HS-5 (cell line): ENCODE results near the gene MCUB.
"Not testable (repeated sequence)": the region's sequence is repeated elsewhere in the genome, so short reads cannot be mapped to it uniquely, and the experiment has no call there.

Experiments used
- DNase-seq: peaks from one replicate; pipeline ENCODE4 v3.0.0-alpha.2; 2012; ENCODE audit warnings: low read depth

The MCUB gene

DNA sequence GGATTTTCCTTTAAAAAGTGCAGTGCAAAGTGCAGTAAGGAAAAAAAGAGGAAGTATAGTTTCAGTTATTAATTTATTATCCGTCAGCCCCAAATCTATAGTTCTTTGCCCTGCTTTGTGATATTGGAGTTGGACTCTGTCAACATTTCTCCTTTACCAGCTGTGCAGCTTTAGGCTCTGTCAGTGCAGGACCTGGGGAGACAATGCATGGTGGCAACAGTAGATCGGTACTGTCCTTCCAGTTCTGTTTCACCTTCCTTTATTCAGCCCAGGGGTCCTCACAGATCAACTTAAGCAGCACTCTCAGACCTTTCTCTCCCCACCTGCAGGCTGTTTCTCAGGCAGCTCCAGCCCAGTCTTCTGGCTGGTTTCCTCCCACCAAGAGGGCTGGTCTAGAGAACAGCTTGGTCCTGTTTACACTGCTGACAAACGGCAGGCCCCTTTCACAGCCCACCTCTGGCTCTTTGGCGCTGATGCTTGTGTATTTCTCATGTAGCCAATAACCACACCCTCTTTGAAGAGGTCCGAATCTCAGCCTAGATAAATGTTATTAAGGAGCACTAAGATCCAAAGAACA is 71.6 kb downstream of the MCUB start:
- no peak for DNase-seq

DNA sequence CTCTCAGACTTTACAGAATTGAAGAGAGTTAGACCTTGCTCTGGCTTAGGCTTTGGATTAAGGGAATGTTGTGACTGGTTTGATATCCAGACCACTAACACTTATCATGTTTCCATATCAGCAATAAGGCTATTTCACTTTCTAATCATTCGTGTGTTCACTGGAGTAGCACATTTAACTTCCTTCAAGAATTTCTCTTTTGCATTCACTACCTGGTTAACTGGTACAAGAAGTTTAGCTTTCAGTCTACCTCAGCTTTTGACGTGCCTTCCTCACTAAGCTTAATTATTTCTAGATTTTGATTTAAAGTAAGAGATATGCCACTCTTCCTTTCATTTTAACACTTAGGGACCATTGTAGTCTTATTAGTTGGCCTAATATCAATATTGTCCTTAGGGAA is 80.6 kb downstream of the MCUB start:
- DNase-seq = no peak

DNA sequence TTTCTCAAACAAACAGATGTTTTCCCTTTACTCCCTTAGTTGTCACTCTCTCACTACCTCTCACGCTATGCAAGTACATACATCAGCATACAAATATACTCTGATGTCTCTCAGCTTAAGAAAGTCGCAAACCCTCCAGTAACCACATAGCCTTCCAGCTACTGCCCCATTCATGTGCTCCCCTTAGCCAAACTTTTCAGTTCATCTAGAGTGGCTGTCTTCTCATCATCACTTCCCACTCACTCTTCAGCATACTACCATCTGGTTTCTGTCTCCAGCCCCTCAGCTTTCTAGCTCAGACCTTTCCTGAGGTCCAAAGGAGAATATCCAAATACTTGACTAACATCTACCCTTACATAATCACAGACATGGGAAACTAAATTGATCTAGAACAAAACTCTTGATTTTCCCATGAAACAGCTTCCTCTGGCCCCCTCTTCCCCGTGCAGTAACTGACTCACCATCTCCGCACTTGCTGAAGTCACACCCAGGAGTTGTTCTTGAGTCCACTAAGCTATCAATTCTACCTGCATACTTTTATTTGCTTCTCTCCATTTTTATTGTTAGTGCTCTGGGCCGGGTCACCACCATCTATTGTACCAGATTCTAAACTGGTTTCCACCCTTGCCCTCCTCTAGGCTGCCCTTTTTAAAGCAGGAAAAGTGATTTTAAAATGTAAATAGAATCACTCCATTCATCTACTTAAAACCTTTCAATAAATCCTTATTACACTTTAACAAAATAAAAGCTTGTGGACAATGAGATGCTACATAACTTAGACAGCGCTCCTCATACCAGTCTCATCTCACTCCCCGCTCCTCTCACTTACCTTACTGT is 86.0 kb downstream of the MCUB start:
- DNase-seq = no peak

DNA sequence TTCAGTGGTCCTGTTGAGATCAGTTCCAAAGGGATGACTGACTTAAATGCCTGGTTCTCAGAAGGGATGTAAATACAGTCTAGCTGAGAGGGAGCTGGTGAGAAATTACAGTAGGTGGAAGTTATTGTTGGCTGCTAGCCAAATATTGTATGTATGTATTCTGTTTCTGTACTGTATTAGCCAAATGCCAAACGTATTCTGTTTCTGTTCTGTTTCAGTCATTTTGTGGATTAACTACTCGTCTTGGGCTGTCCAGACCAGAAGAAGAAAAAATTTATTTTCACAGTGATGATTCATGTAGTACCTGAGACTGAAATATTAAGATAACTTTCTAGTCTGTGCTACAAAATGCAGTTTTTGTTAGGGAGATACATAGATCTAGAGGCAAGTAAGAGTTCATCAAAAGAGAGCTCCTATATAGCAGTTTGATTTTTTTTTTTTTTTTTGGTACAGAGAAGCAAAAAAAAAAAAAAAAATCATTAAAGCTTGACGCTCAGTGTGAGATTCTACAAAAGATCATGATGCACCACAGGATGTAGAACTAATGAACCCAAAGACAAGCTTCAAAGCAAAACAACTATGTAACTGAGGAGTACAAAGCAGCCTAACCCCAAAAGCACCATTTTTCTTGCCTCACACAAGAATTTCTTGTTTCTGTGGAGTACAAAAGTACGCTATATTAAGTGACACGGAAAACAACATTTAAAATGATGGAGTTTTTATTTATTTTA is 88.4 kb downstream of the MCUB start:
- DNase-seq = no peak

DNA sequence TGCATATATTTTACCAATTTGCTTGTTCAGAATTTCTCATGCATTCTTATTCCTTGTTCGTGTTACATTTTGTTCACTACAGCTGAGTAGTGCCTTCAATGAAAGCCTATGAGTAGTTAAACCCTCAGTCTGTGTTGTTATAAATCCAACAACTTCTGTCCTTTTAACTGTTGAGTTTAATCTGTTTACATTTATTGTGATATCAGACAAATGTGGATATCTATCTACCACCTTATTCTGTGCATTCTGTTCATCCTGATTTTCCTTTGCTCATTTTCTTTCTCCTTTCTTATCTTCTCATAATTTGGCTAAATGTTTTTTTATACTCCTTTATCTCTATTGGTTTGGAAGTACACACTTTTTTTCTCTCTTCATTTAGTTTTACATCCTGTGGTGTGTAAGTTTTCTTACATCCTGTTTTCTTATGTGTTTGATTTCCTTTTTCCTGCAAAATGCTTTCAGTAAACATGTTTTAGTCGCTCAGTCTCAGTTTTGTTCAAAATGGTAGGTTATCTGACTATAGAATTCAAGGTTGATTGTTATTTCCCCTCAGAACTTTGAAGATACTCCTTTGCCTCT is 89.0 kb downstream of the MCUB start:
- DNase-seq = no peak

DNA sequence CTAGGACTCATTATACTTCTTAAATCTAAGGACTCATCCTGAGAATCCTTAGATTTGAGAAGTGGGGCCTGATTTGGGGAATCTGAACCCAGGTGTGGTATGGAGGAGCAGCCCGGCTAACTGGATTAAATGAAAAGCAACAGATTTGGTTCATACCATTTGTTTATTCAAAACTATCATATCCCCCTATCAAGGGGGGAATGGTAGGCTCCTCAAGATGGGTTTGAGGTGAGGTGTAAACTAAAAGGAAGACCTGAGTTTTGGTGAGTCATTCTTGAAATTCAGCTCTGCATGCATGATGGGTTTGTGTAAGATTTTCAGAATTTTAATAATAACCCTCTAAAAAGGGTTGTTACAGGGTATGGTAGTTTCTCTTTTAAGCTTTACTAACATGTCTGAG is 89.8 kb downstream of the MCUB start:
- no peak for DNase-seq

DNA sequence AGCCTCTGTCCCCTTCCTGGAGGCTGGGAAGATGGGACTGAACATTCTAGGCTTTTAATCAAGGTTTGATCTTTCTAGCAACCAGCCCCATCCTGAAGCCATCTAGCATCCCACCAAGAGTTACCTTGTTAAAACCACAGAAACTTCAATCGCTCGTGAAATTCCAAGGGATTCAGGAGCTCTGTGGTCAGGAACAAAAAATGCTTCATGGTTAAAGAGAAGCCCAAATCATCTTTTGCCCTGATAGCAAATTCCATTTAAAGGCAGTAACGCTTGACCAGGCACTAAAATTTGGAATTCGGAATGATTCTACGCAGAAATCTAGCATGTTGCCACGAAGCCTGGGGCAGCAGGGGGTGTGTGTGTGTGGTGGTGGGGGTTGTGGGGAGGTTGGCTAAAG is 95.3 kb downstream of the MCUB start:
- DNase-seq = no peak

DNA sequence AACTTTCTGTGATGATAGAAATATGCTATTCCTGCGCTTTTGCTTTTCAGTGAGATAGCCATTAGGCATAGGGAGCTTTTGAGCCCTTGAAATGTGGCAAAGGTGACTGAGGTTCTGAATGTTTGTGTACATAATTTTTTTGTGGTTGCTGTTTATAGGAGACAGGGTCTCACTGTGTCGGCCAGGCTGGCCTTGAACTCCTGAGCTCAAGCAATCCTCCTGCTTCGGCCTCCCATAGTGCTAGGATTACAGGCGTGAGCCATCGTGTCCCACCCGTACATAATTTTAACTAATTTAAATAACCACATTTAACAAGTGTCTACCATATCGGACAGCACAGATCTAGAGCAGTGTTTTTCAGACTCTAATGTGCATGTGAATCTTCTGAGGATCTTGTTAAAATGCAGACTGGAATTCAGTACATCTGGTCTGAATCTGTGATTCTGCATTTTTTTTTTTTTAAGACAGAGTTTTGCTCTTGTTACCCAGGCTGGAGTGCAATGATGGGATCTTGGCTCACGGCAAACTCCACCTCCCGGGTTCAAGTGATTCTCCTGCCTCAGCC is 97.9 kb downstream of the MCUB start:
- DNase-seq = no peak

DNA sequence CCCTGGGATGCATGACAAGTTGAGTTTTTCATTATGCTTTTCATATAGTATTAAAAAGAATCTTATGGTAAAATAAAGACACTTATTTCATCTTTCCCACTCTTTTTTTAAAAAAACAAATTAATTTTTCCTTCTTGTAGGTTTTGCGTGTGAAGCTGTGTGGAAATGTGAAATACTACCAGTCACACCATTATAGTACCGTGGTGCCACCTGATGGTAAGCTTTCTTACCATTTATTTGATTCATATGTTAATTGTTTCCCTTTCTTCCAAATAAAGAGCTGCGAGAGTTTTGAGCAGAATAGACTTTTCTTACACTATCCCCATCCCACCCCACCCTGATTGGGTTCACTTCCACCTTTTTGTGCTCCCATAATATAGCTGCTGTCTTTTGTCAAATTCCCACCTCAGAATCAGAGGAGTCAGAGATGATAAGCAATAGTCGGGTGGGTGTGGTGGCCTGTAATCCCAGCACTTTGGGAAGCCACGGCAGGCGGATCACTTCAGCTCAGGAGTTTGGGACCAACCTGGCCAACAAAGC is 98.9 kb downstream of the MCUB start:
- no peak for DNase-seq

DNA sequence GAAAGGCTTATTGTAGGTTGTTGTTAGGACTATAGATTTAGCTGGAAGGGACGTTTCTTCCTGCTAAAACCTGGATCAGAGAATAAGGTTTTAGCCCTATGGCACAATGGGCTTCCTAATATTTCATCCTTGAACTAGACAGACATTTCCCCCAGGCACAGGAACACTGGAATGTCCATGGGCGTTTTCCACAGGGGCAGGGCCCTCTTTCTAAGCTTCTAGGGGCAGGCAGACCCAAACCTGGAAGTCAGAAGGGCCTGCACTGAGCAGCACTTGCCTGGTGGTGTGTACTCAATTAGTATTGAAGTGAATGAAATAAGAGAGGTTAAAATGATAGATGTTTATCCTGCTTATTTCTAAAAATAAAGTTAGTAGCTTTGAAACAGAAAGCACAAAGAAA is 102.1 kb downstream of the MCUB start:
- DNase-seq = no peak

DNA sequence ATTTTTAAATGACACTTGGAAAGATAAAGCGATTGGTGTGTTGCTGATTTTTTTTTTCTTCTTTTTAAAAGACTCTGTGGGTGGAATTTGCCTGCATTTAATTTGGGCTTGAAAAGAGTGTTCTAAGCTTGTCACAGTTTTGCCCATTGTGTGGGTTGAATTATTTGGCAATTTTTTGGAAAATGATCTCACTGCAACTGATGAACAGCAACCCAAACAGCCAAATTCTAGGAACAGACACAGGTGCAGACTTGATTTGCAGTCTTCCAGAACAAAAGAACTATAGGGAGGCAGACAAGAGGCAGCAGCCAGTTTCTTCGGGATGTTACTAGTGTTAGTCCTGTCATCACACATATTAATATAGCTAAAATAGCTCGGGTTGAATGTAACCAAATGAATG is 102.7 kb downstream of the MCUB start:
- DNase-seq = no peak

DNA sequence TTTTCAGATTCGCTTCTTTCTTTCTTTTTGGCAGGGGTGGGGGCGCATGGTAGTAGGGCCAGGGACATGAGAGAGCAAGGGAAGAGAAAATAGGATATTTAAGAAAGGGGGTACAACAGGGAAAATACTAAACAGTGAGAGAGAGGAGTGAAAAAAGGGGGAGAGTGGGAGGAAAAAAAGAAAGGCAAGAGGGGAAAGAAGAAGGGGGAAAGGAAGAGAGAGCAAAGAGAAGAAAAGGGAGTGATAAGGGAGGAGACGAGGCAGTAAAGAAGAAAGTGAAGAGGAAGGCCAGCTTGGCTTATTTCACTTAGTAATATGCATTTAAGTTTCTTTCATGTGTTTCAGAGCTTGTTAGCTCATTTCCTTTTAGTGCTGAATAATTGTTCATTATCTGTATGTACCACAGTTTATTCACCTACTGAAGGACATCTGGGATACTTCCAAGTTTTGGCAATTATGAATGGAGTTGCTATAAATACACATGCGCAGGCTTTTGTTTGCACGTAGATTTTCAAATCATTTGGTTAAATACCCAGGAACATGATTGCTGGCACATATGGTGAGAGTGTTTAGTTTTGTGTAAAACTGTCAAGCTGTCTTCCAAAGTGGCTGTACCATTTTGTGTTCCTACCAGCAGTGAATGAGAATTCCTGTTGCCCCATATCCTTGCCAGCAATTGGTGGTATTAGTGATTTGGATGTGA is 105.9 kb downstream of the MCUB start:
- DNase-seq = no peak

DNA sequence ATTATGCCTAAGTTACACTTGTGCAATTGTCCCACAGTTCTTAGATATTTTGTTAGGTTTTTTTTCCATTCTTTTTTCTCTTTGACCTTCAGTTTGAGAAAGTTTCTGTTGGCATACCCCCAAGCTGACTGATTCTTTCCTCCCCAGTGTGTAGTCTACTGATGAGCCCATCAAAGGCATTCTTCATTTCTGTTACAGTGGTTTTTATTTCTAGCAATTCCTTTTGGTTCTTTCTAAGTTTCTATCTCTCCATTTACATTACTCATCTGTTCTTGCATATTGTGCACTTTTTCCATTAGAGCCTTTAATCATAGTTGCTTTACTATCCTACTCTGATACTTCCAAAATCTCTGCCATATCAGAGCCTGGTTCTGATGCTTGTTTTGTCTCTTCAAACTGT is 111.3 kb downstream of the MCUB start:
- no peak for DNase-seq

DNA sequence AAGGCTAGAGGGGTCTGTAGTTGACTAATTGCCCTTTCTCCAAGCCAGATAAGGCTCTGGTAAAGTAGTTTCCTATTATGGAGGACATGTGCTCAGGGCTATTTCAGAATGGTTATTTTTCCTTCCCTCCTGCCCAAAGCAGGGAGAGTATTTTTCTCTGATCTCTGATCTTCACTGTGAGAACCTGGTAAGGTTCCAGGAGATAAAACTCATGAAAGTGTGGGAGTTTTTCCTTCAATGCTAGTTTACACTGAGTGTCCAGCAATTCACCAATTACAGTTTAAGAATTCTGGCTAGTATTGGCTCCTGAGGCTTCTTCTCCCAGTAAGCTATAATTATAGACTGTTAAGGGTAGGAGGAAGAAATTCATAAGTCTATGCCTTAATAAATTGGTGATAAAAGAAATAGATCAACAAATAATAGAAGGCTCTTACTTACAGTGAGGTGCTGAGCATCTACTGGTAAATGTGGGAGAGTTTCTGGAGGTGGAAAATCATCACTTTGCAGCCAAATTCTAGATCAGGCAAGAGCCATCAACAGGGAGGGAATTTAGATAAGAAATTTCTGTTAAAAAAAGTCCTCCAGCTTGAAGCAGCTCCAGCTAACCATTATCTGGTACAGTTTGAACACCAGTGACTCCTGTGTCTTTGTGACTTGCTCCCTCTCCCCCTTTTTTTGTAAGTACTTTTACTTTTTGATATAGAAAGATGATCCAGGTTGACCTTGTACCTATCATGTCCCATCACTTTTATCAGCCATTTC is 112.3 kb downstream of the MCUB start:
- no peak for DNase-seq

DNA sequence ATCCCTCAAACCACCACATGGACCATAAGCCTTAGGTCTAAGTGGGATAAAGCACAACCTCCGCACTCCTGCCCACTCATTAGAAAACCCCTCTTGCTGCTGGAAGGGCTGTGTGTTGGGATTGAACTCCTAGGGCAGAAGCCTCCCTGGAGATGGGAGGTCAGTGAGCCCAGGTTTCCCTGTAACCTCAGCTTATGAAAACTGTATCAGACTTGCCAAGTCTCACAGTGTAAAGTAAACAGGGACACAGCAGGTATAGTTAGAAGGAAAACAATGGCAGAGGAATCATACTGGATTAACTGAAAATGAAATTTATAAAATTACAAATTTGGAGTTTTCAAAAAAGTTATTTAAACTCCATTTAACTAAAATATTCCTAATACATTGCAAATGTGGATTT is 113.3 kb downstream of the MCUB start:
- DNase-seq = no peak

DNA sequence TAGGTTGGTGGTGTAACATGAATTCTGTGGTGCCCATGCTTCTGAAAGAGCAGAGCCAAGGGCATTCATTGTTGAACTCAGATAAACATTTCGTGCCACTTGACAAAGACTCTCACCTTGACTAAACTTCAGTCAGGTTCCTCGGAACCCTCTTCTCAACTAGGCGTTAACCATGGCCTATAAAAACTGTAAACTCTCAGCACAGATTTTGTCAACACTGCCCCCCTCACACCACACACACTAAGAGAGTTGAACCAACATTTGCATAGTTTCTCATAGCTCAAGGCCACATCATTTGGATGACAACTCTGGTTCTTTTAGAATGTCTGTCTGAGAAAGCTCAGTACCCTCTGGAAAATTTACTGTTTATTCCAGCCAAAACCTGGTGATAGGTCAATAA is 115.1 kb downstream of the MCUB start:
- no peak for DNase-seq

DNA sequence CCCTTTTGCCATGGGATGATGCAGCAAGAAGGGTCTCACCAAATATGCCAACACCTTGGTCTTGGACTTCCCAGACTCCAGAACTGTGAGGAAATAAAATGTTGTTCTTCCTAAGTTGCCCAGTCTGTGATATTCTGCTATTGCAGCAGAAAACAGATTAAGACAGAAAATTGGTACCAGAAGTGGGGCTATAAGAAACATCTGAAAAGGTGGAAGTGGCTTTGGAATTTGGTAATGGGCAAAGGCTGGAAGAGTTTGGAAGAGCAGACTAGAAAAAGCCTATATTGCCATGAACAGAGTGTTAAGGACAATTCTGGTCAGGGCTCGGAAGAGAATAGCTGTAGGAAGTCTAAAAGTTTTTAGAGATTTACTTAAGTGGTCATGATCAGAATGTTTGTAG is 115.8 kb downstream of the MCUB start:
- DNase-seq = no peak

DNA sequence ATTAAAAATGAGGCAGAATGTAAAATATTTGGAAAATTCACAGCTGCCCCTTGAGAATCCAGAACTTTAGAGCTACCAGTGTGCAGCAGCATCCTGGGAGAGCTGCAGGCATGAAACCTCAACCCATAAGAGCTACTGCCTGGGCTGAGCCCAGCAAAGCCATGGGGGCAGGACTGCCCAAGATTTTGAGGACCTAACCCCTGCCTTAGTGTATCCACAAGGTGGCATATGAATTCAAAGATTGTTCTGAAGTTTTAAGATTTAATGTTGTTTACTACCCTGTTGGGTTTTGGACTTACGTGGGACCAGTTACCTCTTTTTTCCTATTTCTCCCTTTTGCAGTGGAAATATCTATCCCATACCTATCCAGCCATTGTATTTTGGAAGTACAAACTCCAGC is 116.8 kb downstream of the MCUB start:
- no peak for DNase-seq

DNA sequence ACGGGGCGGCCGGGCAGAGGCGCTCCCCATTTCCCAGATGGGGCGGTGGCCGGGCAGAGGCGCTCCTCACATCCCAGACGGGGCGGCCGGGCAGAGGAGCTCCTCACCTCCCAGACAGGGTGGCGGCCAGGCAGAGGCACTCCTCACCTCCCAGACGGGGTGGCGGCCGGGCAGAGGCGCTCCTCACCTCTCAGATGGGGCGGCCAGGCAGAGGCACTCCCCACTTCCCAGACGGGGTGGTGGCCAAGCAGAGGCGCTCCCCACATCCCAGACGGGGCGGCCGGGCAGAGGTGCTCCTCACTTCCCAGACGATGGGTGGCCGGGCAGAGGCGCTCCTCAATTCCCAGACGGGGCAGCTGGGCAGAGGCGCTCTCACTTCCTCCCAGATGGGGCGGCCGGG is 118.4 kb downstream of the MCUB start:
- DNase-seq = not testable (repeated sequence)

DNA sequence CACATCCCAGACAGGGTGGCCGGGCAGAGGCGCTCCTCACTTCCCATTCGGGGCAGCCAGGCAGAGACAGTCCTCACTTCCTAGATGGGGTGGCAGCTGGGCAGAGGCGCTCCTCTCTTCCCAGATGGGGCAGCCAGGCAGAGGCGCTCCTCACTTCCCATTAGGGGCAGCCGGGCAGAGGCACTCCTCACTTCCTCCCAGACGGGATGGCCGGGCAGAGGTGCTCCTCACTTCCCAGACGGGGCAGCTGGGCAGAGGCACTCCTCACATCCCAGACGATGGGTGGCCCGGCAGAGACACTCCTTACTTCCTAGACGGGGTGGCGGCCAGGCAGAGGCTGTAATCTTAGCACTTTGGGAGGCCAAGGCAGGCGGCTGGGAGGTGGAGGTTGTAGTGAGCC is 118.9 kb downstream of the MCUB start:
- DNase-seq = not testable (repeated sequence)

DNA sequence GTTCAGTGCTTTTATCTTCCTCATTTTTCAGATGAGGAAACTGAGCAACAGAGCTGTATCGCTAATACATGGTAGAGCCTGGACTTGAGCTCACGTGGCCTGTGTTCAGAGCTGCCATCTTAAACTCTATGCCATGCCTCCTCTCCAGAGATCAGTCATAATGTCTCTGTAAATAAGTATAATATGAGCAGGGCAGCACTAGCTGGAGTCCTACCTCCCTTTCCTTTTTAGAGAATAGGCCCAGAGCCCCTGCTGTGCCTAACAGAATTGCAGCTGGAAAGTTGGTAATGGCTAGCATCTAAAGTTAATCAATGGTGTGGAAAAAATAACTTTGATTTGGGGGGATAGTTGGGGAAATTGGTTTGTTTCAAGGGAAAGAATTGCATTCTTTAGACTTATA is 122.8 kb downstream of the MCUB start:
- no peak for DNase-seq
